Liver (tissue), 3 donors: ENCODE results near the gene PAIP2.
A peak's percentile ranks its signal among the peaks of the same experiment; 100 is the strongest.

Experiments used
- EGR1 ChIP-seq, 2 donors: IDR thresholded peaks; 2 replicates each; pipeline ENCODE4 v1.6.1; 2016 to 2018; ENCODE audit warnings: antibody characterized with exemption in 2 of 2, low read depth in 2 of 2
- JUND ChIP-seq, 2 donors: IDR thresholded peaks; 2 replicates each; pipeline ENCODE4 v1.6.1; 2016; ENCODE audit warnings: antibody characterized with exemption in 2 of 2
- YY1 ChIP-seq: IDR thresholded peaks from 2 replicates; pipeline ENCODE4 v1.6.1; 2016; ENCODE audit warnings: antibody characterized with exemption, mild to moderate bottlenecking
- TF ChIP-seq, protein P1 (sequence below): fragments of 150-350 bp; IDR thresholded peaks from 2 replicates; pipeline ENCODE4 v1.5.1; 2017; ENCODE audit warnings: improper control_type of control experiment, low read depth, low read length; ENCODE audit not compliant: missing input control
- TF ChIP-seq, protein P2 (sequence below): IDR thresholded peaks from 2 replicates; pipeline ENCODE4 v1.6.1; 2016; ENCODE audit warnings: antibody characterized with exemption, mild to moderate bottlenecking
- donor health status: healthy.
- donor health status: healthy.

DNA sequence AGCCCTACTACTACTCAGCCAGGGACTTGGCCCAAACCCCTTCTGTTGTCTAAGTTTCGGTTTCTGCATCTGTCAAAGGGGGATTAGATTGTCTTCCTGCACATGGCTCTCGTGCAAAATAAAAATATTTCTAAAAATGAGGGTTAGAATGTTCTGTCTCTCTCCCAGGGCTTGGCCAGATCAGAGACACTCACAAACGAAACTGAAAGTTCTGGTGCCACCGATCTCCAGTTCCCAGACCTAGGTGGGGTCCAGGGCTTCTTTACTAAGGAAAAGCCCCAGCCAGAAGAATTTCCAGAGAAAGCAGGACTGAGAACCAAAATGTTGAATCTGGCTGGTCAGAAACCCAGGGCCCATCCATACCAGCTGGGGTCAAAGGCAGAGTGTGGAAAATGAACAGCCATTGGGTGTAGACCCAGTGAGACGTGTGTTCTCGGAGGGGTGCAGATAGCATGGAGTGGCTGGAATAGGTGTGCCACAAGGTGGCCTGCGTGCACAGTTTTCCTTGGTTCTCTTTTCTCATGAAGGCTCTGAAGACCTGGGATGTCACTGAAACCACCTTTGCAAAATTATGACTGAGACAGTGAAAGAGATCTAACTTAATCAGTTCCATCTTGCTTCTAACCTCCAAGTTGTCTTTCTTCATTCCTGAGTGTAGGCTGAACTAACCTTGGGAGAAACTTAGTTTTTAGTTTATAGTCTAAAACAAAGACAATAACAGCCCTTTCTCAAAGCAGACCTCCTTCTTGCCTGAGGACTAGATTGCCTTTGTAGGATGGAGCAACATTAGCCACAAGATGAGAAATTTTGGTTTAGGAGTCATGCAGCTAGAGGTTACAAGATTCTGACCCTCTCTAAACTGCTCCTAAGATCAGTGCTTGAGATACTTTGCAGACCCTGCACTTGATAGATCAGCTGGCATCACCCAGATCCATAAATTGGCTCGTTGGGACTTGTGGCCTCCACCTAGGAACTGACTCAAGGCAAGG, 43.7 kb downstream of the PAIP2 start:
- TF ChIP-seq, protein P1, sequence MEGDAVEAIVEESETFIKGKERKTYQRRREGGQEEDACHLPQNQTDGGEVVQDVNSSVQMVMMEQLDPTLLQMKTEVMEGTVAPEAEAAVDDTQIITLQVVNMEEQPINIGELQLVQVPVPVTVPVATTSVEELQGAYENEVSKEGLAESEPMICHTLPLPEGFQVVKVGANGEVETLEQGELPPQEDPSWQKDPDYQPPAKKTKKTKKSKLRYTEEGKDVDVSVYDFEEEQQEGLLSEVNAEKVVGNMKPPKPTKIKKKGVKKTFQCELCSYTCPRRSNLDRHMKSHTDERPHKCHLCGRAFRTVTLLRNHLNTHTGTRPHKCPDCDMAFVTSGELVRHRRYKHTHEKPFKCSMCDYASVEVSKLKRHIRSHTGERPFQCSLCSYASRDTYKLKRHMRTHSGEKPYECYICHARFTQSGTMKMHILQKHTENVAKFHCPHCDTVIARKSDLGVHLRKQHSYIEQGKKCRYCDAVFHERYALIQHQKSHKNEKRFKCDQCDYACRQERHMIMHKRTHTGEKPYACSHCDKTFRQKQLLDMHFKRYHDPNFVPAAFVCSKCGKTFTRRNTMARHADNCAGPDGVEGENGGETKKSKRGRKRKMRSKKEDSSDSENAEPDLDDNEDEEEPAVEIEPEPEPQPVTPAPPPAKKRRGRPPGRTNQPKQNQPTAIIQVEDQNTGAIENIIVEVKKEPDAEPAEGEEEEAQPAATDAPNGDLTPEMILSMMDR, result peak; percentile 23
- TF ChIP-seq, protein P2, sequence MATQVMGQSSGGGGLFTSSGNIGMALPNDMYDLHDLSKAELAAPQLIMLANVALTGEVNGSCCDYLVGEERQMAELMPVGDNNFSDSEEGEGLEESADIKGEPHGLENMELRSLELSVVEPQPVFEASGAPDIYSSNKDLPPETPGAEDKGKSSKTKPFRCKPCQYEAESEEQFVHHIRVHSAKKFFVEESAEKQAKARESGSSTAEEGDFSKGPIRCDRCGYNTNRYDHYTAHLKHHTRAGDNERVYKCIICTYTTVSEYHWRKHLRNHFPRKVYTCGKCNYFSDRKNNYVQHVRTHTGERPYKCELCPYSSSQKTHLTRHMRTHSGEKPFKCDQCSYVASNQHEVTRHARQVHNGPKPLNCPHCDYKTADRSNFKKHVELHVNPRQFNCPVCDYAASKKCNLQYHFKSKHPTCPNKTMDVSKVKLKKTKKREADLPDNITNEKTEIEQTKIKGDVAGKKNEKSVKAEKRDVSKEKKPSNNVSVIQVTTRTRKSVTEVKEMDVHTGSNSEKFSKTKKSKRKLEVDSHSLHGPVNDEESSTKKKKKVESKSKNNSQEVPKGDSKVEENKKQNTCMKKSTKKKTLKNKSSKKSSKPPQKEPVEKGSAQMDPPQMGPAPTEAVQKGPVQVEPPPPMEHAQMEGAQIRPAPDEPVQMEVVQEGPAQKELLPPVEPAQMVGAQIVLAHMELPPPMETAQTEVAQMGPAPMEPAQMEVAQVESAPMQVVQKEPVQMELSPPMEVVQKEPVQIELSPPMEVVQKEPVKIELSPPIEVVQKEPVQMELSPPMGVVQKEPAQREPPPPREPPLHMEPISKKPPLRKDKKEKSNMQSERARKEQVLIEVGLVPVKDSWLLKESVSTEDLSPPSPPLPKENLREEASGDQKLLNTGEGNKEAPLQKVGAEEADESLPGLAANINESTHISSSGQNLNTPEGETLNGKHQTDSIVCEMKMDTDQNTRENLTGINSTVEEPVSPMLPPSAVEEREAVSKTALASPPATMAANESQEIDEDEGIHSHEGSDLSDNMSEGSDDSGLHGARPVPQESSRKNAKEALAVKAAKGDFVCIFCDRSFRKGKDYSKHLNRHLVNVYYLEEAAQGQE, result no peak
- TF ChIP-seq YY1, result peak; percentile 15
- TF ChIP-seq EGR1 (IDR thresholded peaks at IDR 0.05; ENCODE audit: low read depth in 2 of 2), result no peak
- no peak for TF ChIP-seq JUND (IDR thresholded peaks at IDR 0.05)
